IMR-90 (cell line): ENCODE results near the gene MINK1. TPM values are rescaled to one million over a fixed set of nuclear protein-coding genes. Genes with fewer than 3 reads are reported as not detected.

ENCODE experiments used
- ATAC-seq: fragments of 200-7000 bp; cut with Tn5 transposase; 2 replicates; pipeline ENCODE4 v1.9.1; 2020; ENCODE audit warnings: low read depth, mild to moderate bottlenecking, moderate library complexity
- BruUV-seq: library from RNA; stranded (reverse); fragments of 400-500 nt; replicated peaks from 2 replicates; lab custom pipeline; 2021; lab: Mats Ljungman, UMichigan
- CTCF ChIA-PET: fragments of 300-600 bp; formaldehyde crosslinking; extraction: SDS; loops from one replicate; lab custom pipeline; 2021; ENCODE audit warnings: antibody characterized with exemption; lab: Yijun Ruan, JAX
- POLR2A ChIA-PET: fragments of 300-600 bp; sonication (Branson Sonifier 250); formaldehyde crosslinking; loops from one replicate; lab custom pipeline; 2022; ENCODE audit warnings: antibody characterized with exemption; ENCODE audit not compliant: unreplicated experiment; lab: Charles Lee
- DNase-seq: peaks from one replicate; pipeline ENCODE4 v3.0.0; 2013
- H2AFZ ChIP-seq: replicated peaks from 2 replicates; pipeline ENCODE3; 2013; ENCODE audit warnings: low read length, mild to moderate bottlenecking; ENCODE audit not compliant: poor library complexity
- H2AK5ac ChIP-seq: 2 replicates; pipeline ENCODE4 v1.6.1; 2013; ENCODE audit warnings: low read depth, low read length, inconsistent platforms
- H2AK9ac ChIP-seq: replicated peaks from 2 replicates; pipeline ENCODE3; 2013; ENCODE audit warnings: mild to moderate bottlenecking, low read depth, low read length, moderate library complexity; ENCODE audit not compliant: poor library complexity
- H2BK120ac ChIP-seq: 2 replicates; pipeline ENCODE4 v1.6.1; 2013; ENCODE audit warnings: low read depth, low read length, inconsistent platforms
- H2BK15ac ChIP-seq: 3 replicates; pipeline ENCODE4 v1.6.1; 2013; ENCODE audit warnings: low read depth, low read length, inconsistent platforms
- H2BK20ac ChIP-seq: 2 replicates; pipeline ENCODE4 v1.6.1; 2013; ENCODE audit warnings: low read depth, mild to moderate bottlenecking, inconsistent platforms, low read length, moderate library complexity
- H2BK5ac ChIP-seq: 2 replicates; pipeline ENCODE4 v1.6.1; 2013; ENCODE audit warnings: mild to moderate bottlenecking, low read depth, low read length, inconsistent platforms; ENCODE audit not compliant: poor library complexity, severe bottlenecking
- H3K14ac ChIP-seq: replicated peaks from 2 replicates; pipeline ENCODE4 v1.6.1; 2013; ENCODE audit warnings: low read depth, low read length, inconsistent platforms
- H3K18ac ChIP-seq: 2 replicates; pipeline ENCODE4 v1.6.1; 2013; ENCODE audit warnings: low read depth, low read length, control low read depth
- H3K23ac ChIP-seq: 2 replicates; pipeline ENCODE4 v1.6.1; 2013; ENCODE audit warnings: low read depth, low read length, inconsistent platforms
- H3K27ac ChIP-seq: 2 replicates; pipeline ENCODE4 v1.5.1; 2013; ENCODE audit warnings: mild to moderate bottlenecking, control low read depth, low read length; ENCODE audit not compliant: insufficient read depth
- H3K27me3 ChIP-seq: 2 replicates; pipeline ENCODE4 v1.6.1; 2013; ENCODE audit warnings: low read length; ENCODE audit not compliant: control insufficient read depth, insufficient read depth
- H3K36me3 ChIP-seq: 2 replicates; pipeline ENCODE4 v1.6.1; 2013; ENCODE audit warnings: low read length, mixed read lengths; ENCODE audit not compliant: control insufficient read depth, insufficient read depth
- H3K4ac ChIP-seq: 2 replicates; pipeline ENCODE4 v1.6.1; 2013; ENCODE audit warnings: low read depth, low read length, inconsistent platforms
- H3K4me1 ChIP-seq: 2 replicates; pipeline ENCODE4 v1.6.1; 2013; ENCODE audit warnings: low read length, mixed read lengths; ENCODE audit not compliant: control insufficient read depth, insufficient read depth
- H3K4me2 ChIP-seq: 2 replicates; pipeline ENCODE4 v1.6.1; 2013; ENCODE audit warnings: low read depth, mild to moderate bottlenecking, control low read depth, low read length, moderate library complexity
- H3K4me3 ChIP-seq: 2 replicates; pipeline ENCODE4 v1.5.1; 2013; ENCODE audit warnings: low read depth, mild to moderate bottlenecking, control low read depth, low read length, moderate library complexity; ENCODE audit not compliant: insufficient read depth
- H3K56ac ChIP-seq: 2 replicates; pipeline ENCODE4 v1.6.1; 2013; ENCODE audit warnings: low read length, inconsistent platforms; ENCODE audit not compliant: insufficient read depth; ENCODE audit errors: extremely low read depth
- H3K79me1 ChIP-seq, 2 experiments: 2 replicates each; pipeline ENCODE4 v1.6.1; 2013; ENCODE audit warnings: low read length in 2 of 2, inconsistent platforms in 1 of 2, low read depth in 1 of 2
- H3K9ac ChIP-seq: 2 replicates; pipeline ENCODE4 v1.6.1; 2013; ENCODE audit warnings: low read depth, low read length, control low read depth
- H3K9me1 ChIP-seq: 2 replicates; pipeline ENCODE4 v1.6.1; 2013; ENCODE audit warnings: low read length, inconsistent platforms; ENCODE audit not compliant: insufficient read depth
- H3K9me3 ChIP-seq: 2 replicates; pipeline ENCODE4 v1.6.1; 2013; ENCODE audit warnings: low read length; ENCODE audit not compliant: control insufficient read depth, insufficient read depth
- H4K20me1 ChIP-seq: 2 replicates; pipeline ENCODE4 v1.6.1; 2013; ENCODE audit warnings: low read length, inconsistent platforms; ENCODE audit not compliant: insufficient read depth
- H4K5ac ChIP-seq: 2 replicates; pipeline ENCODE4 v1.6.1; 2013; ENCODE audit warnings: mild to moderate bottlenecking, low read depth, low read length, control low read depth
- H4K8ac ChIP-seq, 2 experiments: 2 replicates each; pipeline ENCODE4 v1.6.1; 2013; ENCODE audit warnings: low read depth in 2 of 2, low read length in 2 of 2, control low read depth in 1 of 2, inconsistent platforms in 1 of 2
- H4K91ac ChIP-seq: 2 replicates; pipeline ENCODE4 v1.6.1; 2013; ENCODE audit warnings: low read depth, low read length, inconsistent platforms; ENCODE audit not compliant: insufficient read depth
- RAD21 ChIP-seq: IDR thresholded peaks from 2 replicates; pipeline ENCODE4 v1.6.1; 2012; ENCODE audit warnings: low read length, improper control_type of control experiment
- WGBS, 2 experiments: methylation state at CpG; one replicate each; pipeline versions ENCODE4 v1.1.5 to v1.1.7; 2013; ENCODE audit warnings: missing lambda C conversion rate in 2 of 2; ENCODE audit not compliant: insufficient read length in 1 of 2; ENCODE audit errors: extremely low coverage in 2 of 2; 5-methylcytosine and 5-hydroxymethylcytosine counted together
- dilution Hi-C: fragments of 300-500 bp; cut with HindIII; formaldehyde crosslinking; loops from one replicate; pipeline ENCODE4 v1.14.3; 2018; ENCODE audit warnings: low sequenced_read_pairs; ENCODE audit not compliant: unreplicated experiment
- in situ Hi-C: fragments of 300-500 bp; cut with MboI; formaldehyde crosslinking; loops from 3 replicates; pipeline ENCODE4 v1.14.3; 2019; ENCODE audit warnings: low sequenced_read_pairs, inconsistent platforms, mixed read lengths
- intact Hi-C: fragments of 100-400 bp; cut with micrococcal nuclease; formaldehyde crosslinking; loops from 2 replicates; pipeline ENCODE4 v1.10.0; 2022
- polyA plus RNA-seq, 3 experiments: library from polyadenylated mRNA; depleted of rRNA; stranded (reverse); fragments of >200 nt; gene quantifications; 2 replicates each; pipeline ENCODE4 v1.2.3, GENCODE V29; 2012; ENCODE audit warnings: low replicate concordance in 1 of 3
- total RNA-seq: library from RNA; depleted of rRNA; stranded (reverse); fragments of >200 nt; gene quantifications from 2 replicates; pipeline ENCODE4 v1.2.3, GENCODE V29; 2012

MINK1 gene
- total and polyA plus RNA-seq, 2 of the 4 experiments (the other 2 are of a cell fraction): 12.2 to 40.9 TPM

DNA sequence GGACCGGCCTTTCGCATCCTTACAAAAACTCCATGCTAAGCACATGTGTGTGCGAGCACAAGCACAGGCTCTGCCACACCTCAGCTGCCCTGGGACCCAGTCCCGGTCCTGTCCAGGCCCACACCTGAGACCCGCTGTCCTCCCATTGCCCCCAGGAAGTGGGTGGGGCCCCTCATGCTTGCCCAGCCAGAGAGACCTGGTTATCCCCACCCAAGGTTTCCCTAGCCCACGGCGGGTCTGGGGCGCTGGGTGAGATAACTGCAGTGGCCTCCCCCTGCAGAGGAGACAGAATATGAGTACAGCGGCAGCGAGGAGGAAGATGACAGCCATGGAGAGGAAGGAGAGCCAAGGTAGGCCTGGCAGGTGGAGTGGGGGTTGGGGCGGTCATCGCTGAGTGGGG is 53.7 kb downstream of the MINK1 start:
- DNase-seq: no peak
- Histone ChIP-seq H3K56ac (no peak overlapping the region), H3K9ac (no peak overlapping the region), H3K4me3 (no peak overlapping the region), H3K27me3 (no peaks in the 10 kb centered on the region), H3K14ac (no peak overlapping the region), H2BK120ac (no peak overlapping the region), H3K36me3 (peaks cover 50% of the 10 kb centered on the region), H3K9me1 (no peaks in the 10 kb centered on the region), H3K4me1 (no peaks in the 10 kb centered on the region), H2BK15ac (no peak overlapping the region), H2AK9ac (no peak overlapping the region), H3K23ac (no peak overlapping the region), H2BK5ac (no peak overlapping the region), H2AFZ (no peak overlapping the region), H4K5ac (no peak overlapping the region), H3K4ac (no peak overlapping the region), H3K18ac (no peak overlapping the region), H2BK20ac (no peak overlapping the region), H3K79me1 (peaks cover 0 to 1% of the 10 kb centered on the region in 2 experiments; a peak in 1 of 4 replicates), H3K4me2 (no peak overlapping the region), H3K27ac (no peak overlapping the region), H4K8ac (no peak overlapping the region), H3K9me3 (no peaks in the 10 kb centered on the region), H4K91ac (no peak overlapping the region), H4K20me1 (peaks cover 20% of the 10 kb centered on the region), H2AK5ac (no peak overlapping the region)
- TF ChIP-seq RAD21: no peak
- 100% methylated on average over 2 of the region's 12 CpGs; no CpG with 5 or more reads in 1 of the 2 experiments for whole genome bisulfite sequencing, 2 experiments
- in situ Hi-C loops (loop anchor here (10.0 kb wide), 2 partner anchors 172 to 312 kb away; partner anchors contain the start of gene ARRB2), intact Hi-C loops (loop anchor here (10.0 kb wide), 1 partner anchor 322 kb away; the partner anchor contains the start of gene GGT6), dilution Hi-C loops (no loop called here)
- POLR2A ChIA-PET: no interaction called here
- no peak for ATAC-seq
- CTCF ChIA-PET: no interaction called here
- no TSS peak for BruUV-seq
